ENCODE measurements around the gene CTBP2.

CTBP2 gene

DNA sequence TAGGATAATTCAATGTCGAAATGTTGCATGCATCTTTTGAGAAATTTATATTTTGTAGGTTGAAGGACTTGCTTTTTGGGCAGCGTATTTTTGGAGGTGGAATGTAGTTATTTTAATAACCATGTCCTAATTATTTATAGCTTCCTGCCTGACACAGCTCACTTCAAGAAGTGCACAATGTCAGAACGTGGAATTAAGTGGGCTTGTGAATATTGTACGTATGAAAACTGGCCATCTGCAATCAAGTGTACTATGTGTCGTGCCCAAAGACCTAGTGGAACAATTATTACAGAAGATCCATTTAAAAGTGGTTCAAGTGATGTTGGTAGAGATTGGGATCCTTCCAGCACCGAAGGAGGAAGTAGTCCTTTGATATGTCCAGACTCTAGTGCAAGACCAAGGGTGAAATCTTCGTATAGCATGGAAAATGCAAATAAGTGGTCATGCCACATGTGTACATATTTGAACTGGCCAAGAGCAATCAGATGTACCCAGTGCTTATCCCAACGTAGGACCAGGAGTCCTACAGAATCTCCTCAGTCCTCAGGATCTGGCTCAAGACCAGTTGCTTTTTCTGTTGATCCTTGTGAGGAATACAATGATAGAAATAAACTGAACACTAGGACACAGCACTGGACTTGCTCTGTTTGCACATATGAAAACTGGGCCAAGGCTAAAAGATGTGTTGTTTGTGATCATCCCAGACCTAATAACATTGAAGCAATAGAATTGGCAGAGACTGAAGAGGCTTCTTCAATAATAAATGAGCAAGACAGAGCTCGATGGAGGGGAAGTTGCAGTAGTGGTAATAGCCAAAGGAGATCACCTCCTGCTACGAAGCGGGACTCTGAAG, 217.8 kb downstream of the CTBP2 start:
- DNase-seq (ENCODE audit: low read depth in 2 of 2) = no peak

DNA sequence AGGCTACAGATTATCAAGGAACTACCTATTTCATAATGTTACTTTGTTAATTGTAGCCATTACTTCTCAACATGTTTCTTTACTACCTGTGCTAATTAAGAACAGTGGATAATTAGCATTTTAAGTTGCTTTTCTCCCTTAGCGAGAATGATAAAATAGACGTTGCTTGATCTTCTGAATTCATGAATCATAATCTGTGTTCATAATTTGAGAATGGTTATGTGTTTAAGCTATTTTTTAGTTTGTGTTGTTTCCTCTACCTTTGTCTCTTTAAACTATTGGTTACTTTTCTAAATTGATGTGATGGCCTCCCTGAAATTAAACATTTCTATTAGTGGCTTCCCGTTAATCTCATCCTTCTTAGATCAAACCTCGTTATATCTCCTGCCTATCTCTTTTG, 218.5 kb downstream of the CTBP2 start, which contains the start of gene ZRANB1:
ZRANB1 (plus strand) TSS at position 301 of the 400 bp plus-strand sequence. CDS start 371 bp downstream, outside the sequence.
- no peak for DNase-seq (ENCODE audit: low read depth in 2 of 2)

DNA sequence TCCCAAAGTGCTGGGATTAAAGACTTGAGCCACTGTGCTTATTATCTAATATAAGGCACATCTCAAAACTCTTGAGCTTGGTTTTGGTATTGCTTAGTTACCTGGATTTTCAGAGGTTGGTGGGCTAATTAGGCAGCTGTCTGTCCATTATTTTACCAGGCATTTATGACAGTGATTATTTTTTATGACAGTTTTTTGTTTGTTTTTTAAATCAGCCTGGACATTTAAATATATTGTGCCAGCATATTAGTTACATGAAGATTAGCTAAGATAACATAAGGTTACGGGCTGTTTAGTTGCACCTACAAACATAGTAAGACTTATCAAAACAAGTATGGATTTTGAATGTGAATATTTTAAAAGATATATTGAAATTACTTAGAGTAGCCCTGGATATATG, 221.1 kb downstream of the CTBP2 start:
- no peak for DNase-seq (ENCODE audit: low read depth in 2 of 2)

DNA sequence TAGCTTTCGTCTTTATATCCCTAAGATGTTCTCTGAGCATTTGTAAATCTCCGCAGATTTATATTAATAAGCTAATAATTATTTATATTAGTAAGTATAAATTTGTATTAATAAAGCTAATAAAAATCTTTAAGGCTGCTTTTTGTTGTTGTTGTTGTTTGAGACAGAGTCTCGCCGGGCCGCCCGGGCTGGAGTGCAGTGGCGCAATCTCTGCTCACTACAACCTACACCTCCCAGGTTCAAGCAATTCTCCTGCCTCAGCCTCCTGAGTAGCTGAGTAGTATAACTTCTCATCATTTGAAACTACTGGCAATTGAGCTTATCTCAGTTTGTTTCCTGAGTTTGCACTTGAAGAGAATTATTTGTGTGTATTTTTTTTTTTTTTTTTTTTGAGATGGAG, 223.6 kb downstream of the CTBP2 start:
- DNase-seq (ENCODE audit: low read depth in 2 of 2) = no peak

DNA sequence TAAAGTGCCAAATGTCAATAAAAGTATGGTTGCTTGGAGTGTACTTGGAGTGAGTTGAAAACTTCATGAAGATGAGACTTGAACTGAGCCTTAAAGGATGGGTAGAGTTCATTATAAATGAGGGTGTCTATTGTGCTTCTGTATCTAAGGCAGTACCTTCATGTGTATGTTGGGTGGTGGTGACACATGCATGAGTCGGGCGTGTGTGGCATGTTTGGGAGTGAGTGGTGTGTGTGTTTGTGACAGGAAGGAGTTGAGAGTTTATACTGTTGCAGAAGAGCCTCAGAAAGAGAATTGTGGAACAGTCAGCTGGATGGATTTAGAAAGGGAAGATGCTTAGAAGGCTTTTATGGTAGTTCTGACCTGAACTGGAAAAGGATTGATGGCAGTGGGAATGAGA, 224.4 kb downstream of the CTBP2 start:
- no peak for DNase-seq (ENCODE audit: low read depth in 2 of 2)
